ENCODE data around the gene LIMA1. TPM values are rescaled to one million over a fixed set of nuclear protein-coding genes. Genes with fewer than 3 reads are reported as not detected.

Gene LIMA1
- total RNA-seq, 4 donors from 2014 or later, result 23.9 to 62.7 (median 37.2) TPM

DNA sequence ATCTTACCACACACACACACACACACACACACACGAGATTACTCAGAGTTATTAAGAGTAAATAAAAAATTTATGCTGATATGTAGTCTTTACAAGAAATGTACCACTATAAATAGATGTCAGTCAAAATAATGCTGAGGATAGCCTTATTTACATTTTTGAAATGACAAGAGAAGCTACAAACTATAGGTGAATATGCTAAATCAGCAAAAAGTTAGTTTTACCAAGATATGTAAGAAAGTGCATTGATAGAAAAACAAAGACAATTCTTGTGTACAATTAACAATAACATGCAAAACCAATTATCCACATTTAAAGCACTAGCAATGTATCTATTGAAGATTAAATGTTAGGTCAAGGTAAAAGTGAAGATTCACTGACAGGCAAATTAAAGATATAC lies 69.3 kb downstream of the LIMA1 start:
- Histone ChIP-seq H3K4me3 (no peak overlapping the region), H3K4me1 (peaks cover 0 to 51% (median 39%) of the 10 kb centered on the region in 4 donors), H3K27me3 (no peaks in the 10 kb centered on the region), H3K27ac (replicated peaks in 1 of 4) (no peak overlapping the region), H3K9me3 (no peaks in the 10 kb centered on the region), H3K36me3 (peaks cover 0 to 9% (median 3%) of the 10 kb centered on the region in 4 donors)
- TF ChIP-seq, protein P1, sequence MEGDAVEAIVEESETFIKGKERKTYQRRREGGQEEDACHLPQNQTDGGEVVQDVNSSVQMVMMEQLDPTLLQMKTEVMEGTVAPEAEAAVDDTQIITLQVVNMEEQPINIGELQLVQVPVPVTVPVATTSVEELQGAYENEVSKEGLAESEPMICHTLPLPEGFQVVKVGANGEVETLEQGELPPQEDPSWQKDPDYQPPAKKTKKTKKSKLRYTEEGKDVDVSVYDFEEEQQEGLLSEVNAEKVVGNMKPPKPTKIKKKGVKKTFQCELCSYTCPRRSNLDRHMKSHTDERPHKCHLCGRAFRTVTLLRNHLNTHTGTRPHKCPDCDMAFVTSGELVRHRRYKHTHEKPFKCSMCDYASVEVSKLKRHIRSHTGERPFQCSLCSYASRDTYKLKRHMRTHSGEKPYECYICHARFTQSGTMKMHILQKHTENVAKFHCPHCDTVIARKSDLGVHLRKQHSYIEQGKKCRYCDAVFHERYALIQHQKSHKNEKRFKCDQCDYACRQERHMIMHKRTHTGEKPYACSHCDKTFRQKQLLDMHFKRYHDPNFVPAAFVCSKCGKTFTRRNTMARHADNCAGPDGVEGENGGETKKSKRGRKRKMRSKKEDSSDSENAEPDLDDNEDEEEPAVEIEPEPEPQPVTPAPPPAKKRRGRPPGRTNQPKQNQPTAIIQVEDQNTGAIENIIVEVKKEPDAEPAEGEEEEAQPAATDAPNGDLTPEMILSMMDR (IDR thresholded peaks at IDR 0.05), result no peak
- 38% methylated on average over 1 of the region's 1 CpG for WGBS
- no peak for DNase-seq (ENCODE audit: extremely low spot score)
- intact Hi-C loops (cut with DNase I), result no loop called here

DNA sequence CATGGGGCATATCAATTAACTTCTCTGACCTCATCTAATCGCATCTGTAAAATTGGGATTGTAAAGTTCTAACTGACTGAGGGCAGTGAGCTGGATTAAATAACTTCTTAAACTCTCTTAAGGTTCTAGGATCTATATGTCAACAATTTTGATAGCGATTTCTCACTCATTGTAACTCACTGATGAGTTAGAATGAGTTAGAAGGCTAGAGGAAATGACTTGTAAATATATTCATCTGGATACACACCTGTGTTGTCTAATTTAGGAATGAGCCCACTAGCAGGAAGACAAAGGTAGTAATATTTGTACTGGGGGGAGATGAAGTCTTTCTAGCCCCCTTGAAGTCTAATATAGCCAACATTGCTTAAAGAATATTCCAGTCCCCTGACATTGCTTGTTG lies 69.9 kb downstream of the LIMA1 start:
- DNase-seq (ENCODE audit: extremely low spot score), result no peak
- H3K36me3 ChIP-seq, result peaks cover 0 to 9% (median 2%) of the 10 kb centered on the region in 4 donors
- H3K27me3 ChIP-seq, result no peaks in the 10 kb centered on the region
- no peak overlapping the region for H3K4me3 ChIP-seq
- intact Hi-C loops (cut with DNase I), result no loop called here
- H3K27ac ChIP-seq (replicated peaks in 1 of 4), result no peak overlapping the region
- TF ChIP-seq, protein P1 (IDR thresholded peaks at IDR 0.05), result no peak
- TF ChIP-seq POLR2AphosphoS5 (IDR thresholded peaks at IDR 0.05) (no peak), EP300 (IDR thresholded peaks at IDR 0.05) (no peak), POLR2A (IDR thresholded peaks at IDR 0.05; ENCODE audit: low read depth) (no peak)
- 89% methylated on average over 2 of the region's 2 CpGs for WGBS
- H3K4me1 ChIP-seq, result peaks cover 0 to 45% (median 33%) of the 10 kb centered on the region in 4 donors
- H3K9me3 ChIP-seq, result no peaks in the 10 kb centered on the region

DNA sequence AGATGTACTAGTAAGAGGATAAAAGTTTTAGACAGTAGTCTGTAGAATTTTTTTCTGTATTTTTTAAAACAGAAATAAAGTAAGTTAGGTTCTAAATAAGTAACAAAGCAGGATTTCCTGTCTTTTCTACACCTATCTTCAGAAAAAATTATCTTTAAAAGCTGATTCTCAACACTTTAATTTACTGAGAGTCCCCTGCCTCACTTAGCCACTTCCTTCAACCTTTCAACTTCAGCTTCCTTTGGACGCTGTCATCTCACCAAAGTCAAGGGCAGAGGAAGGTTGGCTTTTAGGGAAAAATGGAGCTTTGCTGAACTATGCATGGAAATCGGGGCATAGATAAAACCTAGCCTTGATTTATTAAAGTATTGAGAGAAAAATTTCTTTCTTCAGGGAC lies 71.3 kb downstream of the LIMA1 start:
- DNase-seq (ENCODE audit: extremely low spot score), result no peak
- Histone ChIP-seq H3K36me3 (peaks cover 0 to 11% (median 0%) of the 10 kb centered on the region in 4 donors), H3K4me1 (peaks cover 0 to 40% (median 25%) of the 10 kb centered on the region in 4 donors), H3K27me3 (no peaks in the 10 kb centered on the region), H3K4me3 (no peak overlapping the region), H3K27ac (replicated peaks in 1 of 4) (peak overlapping the region; percentile 35 to 54 (median 38)), H3K9me3 (no peaks in the 10 kb centered on the region)
- WGBS, result 77% methylated on average over 2 of the region's 2 CpGs
- TF ChIP-seq, protein P1 (IDR thresholded peaks at IDR 0.05), result no peak
- no peak for TF ChIP-seq POLR2AphosphoS5 (IDR thresholded peaks at IDR 0.05)
- no peak for TF ChIP-seq POLR2A (IDR thresholded peaks at IDR 0.05; ENCODE audit: low read depth)
- TF ChIP-seq EP300 (IDR thresholded peaks at IDR 0.05), result no peak
- intact Hi-C loops (cut with DNase I), result no loop called here

DNA sequence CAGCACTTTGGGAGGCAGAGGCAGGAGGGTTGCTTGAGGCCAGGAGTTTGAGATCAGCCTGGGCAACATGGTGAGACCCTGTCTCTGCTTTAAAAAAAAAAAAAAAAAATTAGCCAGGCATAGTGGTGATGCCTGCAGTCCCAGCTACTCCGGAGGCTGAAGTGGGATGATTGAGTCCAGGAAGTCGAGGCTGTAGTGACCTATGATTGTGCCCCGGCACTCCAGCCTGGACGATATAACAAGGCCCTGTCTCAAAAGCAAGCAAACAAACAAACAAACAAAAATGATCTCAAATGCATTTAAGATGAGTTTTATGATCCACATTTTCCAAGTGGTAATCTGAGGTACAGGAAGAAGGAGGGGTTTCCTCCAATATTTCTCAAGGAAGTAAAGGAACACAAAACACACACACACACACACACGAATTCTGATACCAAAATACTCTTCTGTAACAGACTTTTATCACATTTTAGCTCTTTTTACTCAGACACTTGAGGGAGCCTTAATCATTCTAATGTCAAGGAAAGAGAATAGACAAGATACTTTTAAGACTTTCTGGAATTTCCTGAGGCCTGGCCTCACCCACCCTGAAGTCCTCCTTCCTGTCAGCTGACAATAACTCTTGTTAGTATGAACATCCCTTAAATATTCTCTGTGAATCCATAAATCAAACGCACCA lies 71.8 kb downstream of the LIMA1 start:
- peak overlapping the region; percentile 35 to 54 (median 38) for H3K27ac ChIP-seq (replicated peaks in 1 of 4)
- WGBS, result 58% methylated on average over 6 of the region's 6 CpGs
- H3K9me3 ChIP-seq, result no peaks in the 10 kb centered on the region
- no peak for DNase-seq (ENCODE audit: extremely low spot score)
- H3K4me3 ChIP-seq, result no peak overlapping the region
- peaks cover 0 to 11% (median 0%) of the 10 kb centered on the region in 4 donors for H3K36me3 ChIP-seq
- TF ChIP-seq POLR2A (IDR thresholded peaks at IDR 0.05; ENCODE audit: low read depth) (no peak), EP300 (IDR thresholded peaks at IDR 0.05) (no peak), POLR2AphosphoS5 (IDR thresholded peaks at IDR 0.05) (no peak)
- TF ChIP-seq, protein P1 (IDR thresholded peaks at IDR 0.05), result no peak
- no peaks in the 10 kb centered on the region for H3K27me3 ChIP-seq
- peaks cover 0 to 36% (median 22%) of the 10 kb centered on the region in 4 donors for H3K4me1 ChIP-seq
- intact Hi-C loops (cut with DNase I), result no loop called here

DNA sequence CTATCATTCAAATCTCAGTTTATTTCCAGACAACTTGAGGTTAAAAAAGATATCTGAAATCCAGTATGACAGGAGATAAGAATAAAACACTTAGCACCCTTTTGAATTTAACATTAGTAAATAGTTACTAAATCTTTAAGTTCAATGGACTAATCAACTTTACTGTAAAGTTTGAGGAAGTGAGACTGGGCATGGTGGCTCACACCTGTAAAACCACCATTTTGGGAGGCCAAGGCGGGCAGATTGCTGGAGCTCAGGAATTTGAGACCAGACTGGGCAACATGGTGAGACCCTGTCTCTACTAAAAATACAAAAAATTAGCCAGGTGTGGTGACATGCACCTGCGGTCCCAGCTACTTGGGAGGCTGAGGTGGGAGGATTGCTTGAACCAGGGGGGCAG lies 75.9 kb downstream of the LIMA1 start:
- H3K27ac ChIP-seq (replicated peaks in 1 of 4), result no peak overlapping the region
- H3K4me1 ChIP-seq, result peaks cover 0 to 12% (median 9%) of the 10 kb centered on the region in 4 donors
- TF ChIP-seq POLR2A (IDR thresholded peaks at IDR 0.05; ENCODE audit: low read depth) (no peak), POLR2AphosphoS5 (IDR thresholded peaks at IDR 0.05) (no peak), EP300 (IDR thresholded peaks at IDR 0.05) (no peak)
- TF ChIP-seq, protein P1 (IDR thresholded peaks at IDR 0.05), result no peak
- H3K9me3 ChIP-seq, result no peaks in the 10 kb centered on the region
- H3K36me3 ChIP-seq, result peaks cover 15 to 41% (median 32%) of the 10 kb centered on the region in 4 donors
- WGBS, result 97% methylated on average over 2 of the region's 2 CpGs
- no peaks in the 10 kb centered on the region for H3K27me3 ChIP-seq
- no peak for DNase-seq (ENCODE audit: extremely low spot score)
- H3K4me3 ChIP-seq, result no peak overlapping the region
- intact Hi-C loops (cut with DNase I), result no loop called here
